Lung (tissue), 12 donors: Measurements from ENCODE around the gene ATPAF1. TPM values are rescaled to one million over a fixed set of nuclear protein-coding genes. Genes with fewer than 3 reads are reported as not detected.
A peak's percentile ranks its signal among the peaks of the same experiment; 100 is the strongest.

ENCODE experiments used
- ATAC-seq: fragments of 200-7000 bp; cut with Tn5 transposase; one replicate; pipeline ENCODE4 v1.9.1; 2020; ENCODE audit warnings: moderate number of reproducible peaks; ENCODE audit not compliant: insufficient read depth, low FRiP score
- DNase-seq, 3 donors: peaks; one replicate each; pipeline ENCODE4 v3.0.0-alpha.2; 2013 to 2017
- H3K27ac ChIP-seq, 2 donors: one replicate each; pipeline ENCODE4 v1.5.1; 2013; ENCODE audit warnings: mild to moderate bottlenecking in 2 of 2, moderate library complexity in 2 of 2, control low read depth in 1 of 2, inconsistent platforms in 1 of 2, low read depth in 1 of 2, low read length in 1 of 2
- H3K27me3 ChIP-seq, 3 donors: one replicate each; pipeline ENCODE4 v1.5.1; 2013; ENCODE audit warnings: low read length in 2 of 3; ENCODE audit not compliant: control insufficient read depth in 3 of 3, insufficient read depth in 3 of 3
- H3K36me3 ChIP-seq, 4 donors: one replicate each; pipeline ENCODE4 v1.5.1; 2013; ENCODE audit warnings: low read length in 4 of 4, mild to moderate bottlenecking in 1 of 4, moderate library complexity in 1 of 4; ENCODE audit not compliant: control insufficient read depth in 4 of 4, insufficient read depth in 4 of 4
- H3K4me1 ChIP-seq, 5 donors: one replicate each; pipeline ENCODE4 v1.5.1; 2013; ENCODE audit warnings: low read length in 5 of 5, mild to moderate bottlenecking in 2 of 5, moderate library complexity in 1 of 5; ENCODE audit not compliant: control insufficient read depth in 5 of 5, insufficient read depth in 5 of 5
- H3K4me3 ChIP-seq: one replicate; pipeline ENCODE4 v1.5.1; 2013; ENCODE audit warnings: mild to moderate bottlenecking, control low read depth, moderate library complexity
- H3K9ac ChIP-seq, 2 donors: one replicate each; pipeline ENCODE4 v1.5.1; 2013; ENCODE audit warnings: low read length in 2 of 2, control low read depth in 1 of 2; ENCODE audit not compliant: insufficient read depth in 1 of 2
- H3K9me3 ChIP-seq, 4 donors: one replicate each; pipeline ENCODE4 v1.5.1; 2013; ENCODE audit warnings: low read length in 3 of 4, mild to moderate bottlenecking in 1 of 4, moderate library complexity in 1 of 4; ENCODE audit not compliant: control insufficient read depth in 4 of 4, insufficient read depth in 3 of 4
- CTCF ChIP-seq: IDR thresholded peaks from 2 replicates; pipeline ENCODE4 v1.5.1; 2012; ENCODE audit warnings: mild to moderate bottlenecking; ENCODE audit errors: control extremely low read depth, extremely low read depth
- WGBS, 2 donors: extraction: QIAGEN DNeasy Blood & Tissue Kit; methylation state at CpG; one replicate each; pipeline ENCODE4 v1.1.7; 2013; 5-methylcytosine and 5-hydroxymethylcytosine counted together
- polyA plus RNA-seq, 2 donors: library from polyadenylated mRNA; stranded (reverse); fragments of 200-250 nt; gene quantifications; one replicate each; pipeline ENCODE4 v1.2.1, GENCODE V29; 2013
- total RNA-seq, 2 donors: library from RNA; depleted of rRNA in 1 of 2; stranded (reverse); fragments of >200 nt in 1 of 2; gene quantifications; one replicate each; pipeline ENCODE4 v1.2.1, GENCODE V29; 2014 to 2021
- donor health status: control.
- donor health status: control.
- donor health status: Bipolar disorder and iron deficiency.
- donor health status: healthy.
- donor health status: DM: yes; HTN: yes; CAD: no.

The ATPAF1 gene
- total and polyA plus RNA-seq, 4 donors = 23.1 to 42.3 (median 36.6) TPM

GRCh38 chr1:46617108-46617800, 50.9 kb downstream of the ATPAF1 start:
- Histone ChIP-seq H3K36me3 (peaks cover 0 to 4% (median under 1%) of the 10 kb centered on the region in 4 donors), H3K4me3 (peak overlapping the region; percentile 84), H3K9me3 (no peaks in the 10 kb centered on the region), H3K4me1 (peaks cover 0 to 32% (median 10%) of the 10 kb centered on the region in 5 donors), H3K27me3 (no peaks in the 10 kb centered on the region), H3K9ac (peak overlapping the region; percentile 55 to 88), H3K27ac (peak overlapping the region; percentile 73 to 97)
- DNase-seq = no peak
- ATAC-seq = no peak
- WGBS, 2 donors = 39 to 47% methylated on average over 10 of the region's 10 CpGs
- no peak for TF ChIP-seq CTCF

GRCh38 chr1:46616277-46617107, 51.7 kb downstream of the ATPAF1 start, which contains the start of gene MOB3C:
Gene MOB3C, minus strand, starts transcription at chr1:46616811. Its CDS starts 3,490 bp downstream, at chr1:46613321.
- Histone ChIP-seq H3K36me3 (peaks cover 0 to 8% (median under 1%) of the 10 kb centered on the region in 4 donors), H3K27me3 (no peaks in the 10 kb centered on the region), H3K9ac (peak within 1 kb of the TSS; percentile 55 to 88), H3K27ac (peak within 1 kb of the TSS; percentile 73 to 97), H3K4me1 (peaks cover 0 to 37% (median 13%) of the 10 kb centered on the region in 5 donors), H3K4me3 (peak within 1 kb of the TSS; percentile 84), H3K9me3 (no peaks in the 10 kb centered on the region)
- peak; percentile 76 to 82 (median 81) for DNase-seq
- no peak for TF ChIP-seq CTCF
- peak; percentile 90 for ATAC-seq
- 0 to 1% methylated on average over 52 to 62 of the region's 62 CpGs for WGBS, 2 donors

- no peak for TF ChIP-seq CTCF
- H3K9me3 ChIP-seq = no peaks in the 10 kb centered on the region
- no peaks in the 10 kb centered on the region for H3K27me3 ChIP-seq
- peaks cover 0 to 13% (median under 1%) of the 10 kb centered on the region in 4 donors for H3K36me3 ChIP-seq
- H3K4me1 ChIP-seq = peaks cover 0 to 39% (median 13%) of the 10 kb centered on the region in 5 donors
- no peak for ATAC-seq
- no peak for DNase-seq
- H3K27ac ChIP-seq = peak overlapping the region; percentile 65
- 52 to 65% methylated on average over 3 of the region's 3 CpGs for WGBS, 2 donors
- H3K4me3 ChIP-seq = peak overlapping the region; percentile 84
- H3K9ac ChIP-seq = peak overlapping the region in 1 of 2 donors; percentile 39
Observed at GRCh38 chr1:46615735-46616134, 52.4 kb downstream of the ATPAF1 start.
